Limb (tissue), 2 donors: ENCODE data around the gene GDPD1.
A peak's percentile ranks its signal among the peaks of the same experiment; 100 is the strongest.
"Not testable (repeated sequence)": the region's sequence is repeated elsewhere in the genome, so short reads cannot be mapped to it uniquely, and the experiment has no call there.

Source experiments
- DNase-seq, 2 donors: peaks; one replicate each; pipeline ENCODE4 v3.0.0-alpha.2; 2016; ENCODE audit errors: extremely low spot score in 2 of 2

The GDPD1 gene

GRCh38 chr17:59220328-59221158, at the start of gene GDPD1:
Gene GDPD1, plus strand, starts transcription at chr17:59220511. Its CDS starts 99 bp downstream, at chr17:59220610.
- DNase-seq = peak; percentile 95 to 96

- no peak for DNase-seq
These were observed 47.8 kb upstream of the GDPD1 start for GRCh38 chr17:59172436-59173004.

DNA sequence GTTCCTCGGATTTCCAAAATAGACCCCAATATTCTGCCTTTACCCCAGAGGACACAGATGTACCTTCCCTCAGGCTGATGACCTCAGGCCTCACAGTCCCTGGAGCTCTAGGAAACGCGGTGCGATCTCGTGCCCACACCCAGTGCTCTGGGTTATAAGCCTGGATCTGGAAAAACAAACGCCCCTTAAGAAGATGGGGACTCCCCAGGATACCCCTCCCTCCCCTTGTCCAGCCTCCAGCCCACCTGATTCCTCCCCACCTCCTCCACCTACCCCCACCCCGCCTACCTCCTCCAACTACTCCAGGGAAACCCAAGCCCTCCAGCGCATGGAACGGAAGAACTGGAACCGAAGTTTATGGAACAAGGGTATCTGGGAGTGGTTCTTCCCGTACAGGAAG, 45.6 kb upstream of the GDPD1 start:
- DNase-seq = no peak

DNA sequence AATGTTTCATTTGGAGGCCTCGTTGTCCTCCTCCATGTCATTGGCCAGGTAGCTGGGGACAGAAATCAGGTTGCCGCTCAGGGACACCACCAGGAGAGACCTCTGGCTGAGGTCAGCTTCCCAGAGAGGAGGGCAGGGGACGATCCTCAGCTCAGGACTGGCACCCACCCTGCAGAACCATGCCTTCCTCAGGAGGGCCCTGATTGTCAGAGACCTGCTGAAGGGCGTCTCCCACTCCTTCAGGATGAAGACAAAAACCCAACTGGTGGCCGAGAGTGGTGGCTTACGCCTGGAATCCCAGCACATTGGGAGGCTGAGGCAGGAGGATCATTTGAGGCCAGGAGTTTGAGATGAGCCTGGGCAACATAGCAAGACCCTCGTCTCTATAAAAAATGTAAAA, 45.2 kb upstream of the GDPD1 start:
- no peak for DNase-seq

GRCh38 chr17:59178266-59178985, 41.9 kb upstream of the GDPD1 start:
- DNase-seq = no peak

GRCh38 chr17:59179601-59180000, 40.7 kb upstream of the GDPD1 start:
- DNase-seq = not testable (repeated sequence)

DNA sequence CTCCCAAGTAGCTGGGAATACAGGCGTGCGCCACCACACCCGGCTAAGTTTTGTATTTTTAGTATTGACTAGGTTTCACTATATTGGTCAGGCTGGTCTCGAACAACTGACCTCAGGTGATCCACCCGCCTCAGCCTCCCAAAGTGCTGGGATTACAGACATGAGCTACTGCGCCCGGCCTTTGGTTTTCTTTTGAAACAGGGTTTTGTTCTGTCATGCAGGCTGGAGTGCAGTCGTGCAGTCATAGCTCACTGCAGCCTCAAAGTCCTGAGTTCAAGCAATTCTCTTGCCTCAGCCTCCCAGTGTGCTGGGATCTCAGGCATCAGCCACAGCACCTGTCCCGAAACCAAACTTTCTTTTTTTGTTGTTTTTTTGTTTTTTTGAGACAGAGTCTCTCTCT, 39.7 kb upstream of the GDPD1 start:
- DNase-seq = no peak

- DNase-seq = no peak
These were observed 38.8 kb upstream of the GDPD1 start for GRCh38 chr17:59181481-59181880.

GRCh38 chr17:59185997-59186396, 34.3 kb upstream of the GDPD1 start:
- DNase-seq = no peak

- no peak for DNase-seq
These were observed 33.5 kb upstream of the GDPD1 start for GRCh38 chr17:59186850-59187249.

DNA sequence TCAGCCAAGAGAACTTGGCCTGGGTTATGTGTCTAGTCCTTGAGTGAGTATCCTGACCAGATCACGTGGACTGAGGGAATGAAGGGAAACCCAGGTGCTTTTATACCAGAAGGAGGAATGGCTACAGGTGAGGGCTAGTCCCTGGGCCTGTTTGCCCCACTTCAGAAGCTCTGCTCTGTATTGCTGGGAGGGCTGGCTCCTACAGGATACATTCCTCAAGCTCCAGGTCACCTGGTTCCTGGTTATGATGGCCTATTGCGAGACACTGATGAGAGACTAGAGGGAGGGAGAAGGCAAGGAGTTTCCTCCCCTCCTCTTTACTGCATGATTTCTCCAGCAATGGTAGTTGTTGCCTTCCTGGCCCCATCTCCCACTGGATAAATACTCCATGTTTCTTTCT, 29.5 kb upstream of the GDPD1 start:
- no peak for DNase-seq

DNA sequence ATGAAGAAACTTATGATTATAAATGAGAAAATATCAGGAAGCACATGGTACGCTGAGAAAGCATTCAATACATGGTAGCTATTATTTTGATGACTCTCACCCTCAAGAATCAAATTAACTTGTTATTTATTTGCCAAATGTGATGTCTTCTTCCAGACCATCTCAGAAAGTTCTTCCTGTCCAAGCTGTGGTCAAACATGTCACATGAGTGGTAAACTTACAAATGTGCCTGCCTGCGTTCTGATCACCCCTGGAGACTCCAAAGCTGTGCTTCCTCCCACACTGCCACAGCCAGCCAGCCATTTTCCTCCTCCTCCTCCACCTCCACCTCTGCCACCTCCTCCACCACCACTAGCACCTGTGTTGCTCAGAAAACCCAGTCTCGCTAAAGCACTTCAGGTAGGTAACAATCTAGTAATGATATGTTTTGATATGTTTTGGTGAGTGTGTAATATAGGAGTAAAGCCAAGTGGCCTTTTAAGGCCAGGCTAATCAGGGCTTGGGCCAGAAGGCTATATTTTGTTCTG, 26.9 kb upstream of the GDPD1 start:
- no peak for DNase-seq

DNA sequence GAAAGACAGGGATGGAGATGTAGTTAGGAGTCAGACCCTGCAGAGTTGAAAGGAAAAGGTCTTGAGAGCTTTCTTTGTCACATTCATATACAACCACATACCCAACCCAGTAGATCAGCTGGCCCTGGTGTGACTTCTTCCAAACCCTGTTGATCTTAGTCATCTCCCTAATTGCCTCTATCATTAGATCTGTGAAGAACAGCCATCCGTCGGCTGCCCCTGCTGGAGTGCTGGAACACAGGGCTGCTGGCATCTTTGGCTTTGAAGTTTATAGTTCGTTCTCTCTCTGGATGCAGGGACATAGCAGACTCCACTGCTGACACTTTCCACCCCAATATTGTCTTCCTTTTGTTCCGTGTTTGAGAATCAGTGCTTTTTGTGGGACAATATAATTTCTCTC, 20.9 kb upstream of the GDPD1 start:
- DNase-seq = no peak

DNA sequence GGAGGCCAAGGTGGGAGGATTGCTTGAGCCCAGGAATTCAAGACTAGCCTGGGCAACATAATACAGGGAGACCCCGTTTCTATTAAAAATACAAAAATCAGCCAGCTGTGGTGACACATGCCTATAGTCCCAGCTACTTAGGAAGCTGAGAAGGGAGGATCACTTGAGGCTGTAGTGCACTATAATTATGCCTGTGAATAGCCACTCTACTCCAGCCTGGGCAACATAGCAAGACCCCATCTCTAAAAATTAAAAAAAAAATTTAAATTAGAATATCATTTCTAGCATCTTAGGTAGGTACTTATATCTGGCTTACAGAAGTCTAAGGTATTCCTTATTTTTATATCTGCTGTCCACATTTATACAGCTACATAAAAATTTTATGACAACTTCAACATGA, 18.0 kb upstream of the GDPD1 start:
- no peak for DNase-seq

DNA sequence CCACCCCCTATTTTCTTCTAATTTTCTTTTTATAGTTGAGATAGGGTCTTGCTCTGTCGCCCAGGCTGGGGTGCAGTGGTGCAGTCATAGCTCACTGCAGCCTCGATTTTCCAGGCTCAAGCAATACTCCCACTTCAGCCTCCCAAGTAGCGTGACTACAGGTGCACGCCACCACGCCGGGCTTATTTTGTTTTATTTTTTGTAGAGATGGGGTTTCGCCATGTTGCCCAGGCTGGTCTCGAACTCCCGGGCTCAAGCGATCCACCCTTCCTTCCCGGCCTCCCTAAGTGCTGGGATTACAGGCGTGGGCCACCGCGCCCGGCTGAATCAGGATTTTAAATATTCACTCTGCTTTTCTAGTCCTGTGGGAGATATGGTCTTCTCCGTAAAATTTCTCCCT, 941 bp upstream of the GDPD1 start:
- DNase-seq = no peak

- DNase-seq = no peak
These were observed 351 bp upstream of the GDPD1 start for GRCh38 chr17:59219992-59220327.

- DNase-seq = peak in 1 of 2 donors; percentile 73
These were observed 992 bp downstream of the GDPD1 start for GRCh38 chr17:59221159-59221847.

GRCh38 chr17:59223813-59224212, 3.5 kb downstream of the GDPD1 start:
- DNase-seq = no peak

DNA sequence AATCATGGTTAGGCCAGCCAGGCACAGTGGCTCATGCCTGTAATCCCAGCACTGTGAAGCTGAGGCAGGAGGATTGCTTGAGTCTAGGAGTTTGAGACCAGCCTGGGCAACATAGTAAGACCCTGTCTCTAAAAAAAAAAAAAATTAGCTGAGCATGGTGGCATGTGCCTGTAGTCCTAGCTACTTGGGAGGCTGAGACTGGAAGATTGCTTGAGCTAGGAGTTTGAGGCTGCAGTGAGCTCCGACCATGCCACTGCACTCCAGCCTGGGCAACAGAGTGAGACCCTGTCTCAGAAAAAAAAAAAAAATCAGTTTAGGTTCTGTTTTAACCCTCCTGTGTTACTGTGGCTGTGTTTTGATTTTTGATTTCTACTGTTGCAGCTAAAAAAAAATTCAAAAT, 8.3 kb downstream of the GDPD1 start:
- not testable (repeated sequence) for DNase-seq

- no peak for DNase-seq
These were observed 10.5 kb downstream of the GDPD1 start for GRCh38 chr17:59230764-59231163.

GRCh38 chr17:59234631-59235030, 14.3 kb downstream of the GDPD1 start:
- no peak for DNase-seq

- DNase-seq = no peak
These were observed 18.6 kb downstream of the GDPD1 start for GRCh38 chr17:59238906-59239305.
